ENCODE measurements around the gene IKZF2.

The IKZF2 gene

GRCh38 chr2:213080969-213081617 lies 70.3 kb downstream of the IKZF2 start:
- no peak for TF ChIP-seq SPI1 (IDR thresholded peaks at IDR 0.05; ENCODE audit: borderline replicate concordance, low read depth)
- TF ChIP-seq GABPA (IDR thresholded peaks at IDR 0.05; ENCODE audit: low read depth): no peak
- no peak for TF ChIP-seq CTCF (IDR thresholded peaks at IDR 0.05; ENCODE audit: insufficient read depth, low read length)
- no peak for TF ChIP-seq POLR2AphosphoS5 (IDR thresholded peaks at IDR 0.05; ENCODE audit: low read depth)
- TF ChIP-seq REST (IDR thresholded peaks at IDR 0.05; ENCODE audit: insufficient replicate concordance, low read depth): no peak
- no peak for DNase-seq (ENCODE audit: low read depth in 1 of 2, low spot score in 1 of 2)
- Histone ChIP-seq H3K27me3 (ENCODE audit: insufficient read depth, poor library complexity, severe bottlenecking) (no peaks in the 10 kb centered on the region), H3K27ac (replicated peaks) (no peak overlapping the region), H3K4me3 (replicated peaks; ENCODE audit: insufficient read depth, low read length) (no peak overlapping the region)

GRCh38 chr2:213079756-213080155 lies 71.7 kb downstream of the IKZF2 start:
- H3K4me3 ChIP-seq (replicated peaks; ENCODE audit: insufficient read depth, low read length): no peak overlapping the region
- DNase-seq (ENCODE audit: low read depth in 1 of 2, low spot score in 1 of 2): no peak
- H3K27me3 ChIP-seq (ENCODE audit: insufficient read depth, poor library complexity, severe bottlenecking): no peaks in the 10 kb centered on the region
- TF ChIP-seq CTCF (IDR thresholded peaks at IDR 0.05; ENCODE audit: insufficient read depth, low read length): no peak
- no peak for TF ChIP-seq POLR2AphosphoS5 (IDR thresholded peaks at IDR 0.05; ENCODE audit: low read depth)
- TF ChIP-seq REST (IDR thresholded peaks at IDR 0.05; ENCODE audit: insufficient replicate concordance, low read depth): no peak
- no peak for TF ChIP-seq SPI1 (IDR thresholded peaks at IDR 0.05; ENCODE audit: borderline replicate concordance, low read depth)
- TF ChIP-seq GABPA (IDR thresholded peaks at IDR 0.05; ENCODE audit: low read depth): no peak
- H3K27ac ChIP-seq (replicated peaks): no peak overlapping the region

- DNase-seq (ENCODE audit: low read depth in 1 of 2, low spot score in 1 of 2): no peak
- TF ChIP-seq CTCF (IDR thresholded peaks at IDR 0.05; ENCODE audit: insufficient read depth, low read length) (no peak), REST (IDR thresholded peaks at IDR 0.05; ENCODE audit: insufficient replicate concordance, low read depth) (no peak), GABPA (IDR thresholded peaks at IDR 0.05; ENCODE audit: low read depth) (no peak), SPI1 (IDR thresholded peaks at IDR 0.05; ENCODE audit: borderline replicate concordance, low read depth) (no peak), POLR2AphosphoS5 (IDR thresholded peaks at IDR 0.05; ENCODE audit: low read depth) (no peak)
- Histone ChIP-seq H3K27ac (replicated peaks) (no peak overlapping the region), H3K4me3 (replicated peaks; ENCODE audit: insufficient read depth, low read length) (no peak overlapping the region), H3K27me3 (ENCODE audit: insufficient read depth, poor library complexity, severe bottlenecking) (no peaks in the 10 kb centered on the region)
Measured at GRCh38 chr2:213078686-213079085, 72.7 kb downstream of the IKZF2 start.

All from HL-60 (cell line).